Omental fat pad (tissue), 4 donors: Measurements from ENCODE around the gene ZYG11A. TPM values are rescaled to one million over a fixed set of nuclear protein-coding genes. Genes with fewer than 3 reads are reported as not detected.

Experiments
- ATAC-seq: fragments of 150-250 bp; one replicate; pipeline ENCODE4 v1.9.1; 2016; ENCODE audit warnings: mild to moderate bottlenecking, moderate library complexity; ENCODE audit not compliant: low FRiP score
- DNase-seq: peaks from one replicate; pipeline ENCODE4 v3.0.0-alpha.2; 2019; ENCODE audit warnings: low spot score
- total RNA-seq, 4 donors: library from RNA; depleted of rRNA; stranded (reverse); fragments of >200 nt; gene quantifications; one replicate each; pipeline ENCODE4 v1.1.0, GENCODE V29; 2016
- TF ChIP-seq, protein P1 (sequence below), 3 donors: fragments of 450-650 bp; IDR thresholded peaks; one replicate each; pipeline ENCODE4 v1.5.1; 2016 to 2017; ENCODE audit warnings: antibody characterized with exemption in 3 of 3, mild to moderate bottlenecking in 3 of 3, moderate library complexity in 2 of 3

Gene ZYG11A
- total RNA-seq, 4 donors from 2014 or later = 0.24 TPM; not detected in 3

DNA sequence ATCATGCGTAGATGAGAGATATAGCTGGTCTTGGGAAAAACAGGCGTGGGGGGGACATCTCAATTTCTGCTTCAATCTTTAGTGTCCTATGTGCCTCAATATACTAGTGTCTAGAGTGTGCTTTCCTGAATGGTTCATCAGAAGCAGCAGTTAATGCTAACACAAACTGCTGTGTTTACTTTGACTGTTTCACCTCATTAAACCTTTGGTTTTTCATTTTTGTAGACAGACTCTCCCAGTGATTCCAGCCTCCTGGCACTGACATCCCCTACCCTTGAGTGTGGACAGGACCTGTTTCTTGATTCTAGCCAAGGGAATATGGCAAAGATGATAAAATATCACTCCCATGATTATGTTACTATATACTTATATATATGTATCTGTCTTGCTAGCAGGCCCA is 37.6 kb downstream of the ZYG11A start:
- DNase-seq (no peak), ATAC-seq (no peak)
- TF ChIP-seq, protein P1, sequence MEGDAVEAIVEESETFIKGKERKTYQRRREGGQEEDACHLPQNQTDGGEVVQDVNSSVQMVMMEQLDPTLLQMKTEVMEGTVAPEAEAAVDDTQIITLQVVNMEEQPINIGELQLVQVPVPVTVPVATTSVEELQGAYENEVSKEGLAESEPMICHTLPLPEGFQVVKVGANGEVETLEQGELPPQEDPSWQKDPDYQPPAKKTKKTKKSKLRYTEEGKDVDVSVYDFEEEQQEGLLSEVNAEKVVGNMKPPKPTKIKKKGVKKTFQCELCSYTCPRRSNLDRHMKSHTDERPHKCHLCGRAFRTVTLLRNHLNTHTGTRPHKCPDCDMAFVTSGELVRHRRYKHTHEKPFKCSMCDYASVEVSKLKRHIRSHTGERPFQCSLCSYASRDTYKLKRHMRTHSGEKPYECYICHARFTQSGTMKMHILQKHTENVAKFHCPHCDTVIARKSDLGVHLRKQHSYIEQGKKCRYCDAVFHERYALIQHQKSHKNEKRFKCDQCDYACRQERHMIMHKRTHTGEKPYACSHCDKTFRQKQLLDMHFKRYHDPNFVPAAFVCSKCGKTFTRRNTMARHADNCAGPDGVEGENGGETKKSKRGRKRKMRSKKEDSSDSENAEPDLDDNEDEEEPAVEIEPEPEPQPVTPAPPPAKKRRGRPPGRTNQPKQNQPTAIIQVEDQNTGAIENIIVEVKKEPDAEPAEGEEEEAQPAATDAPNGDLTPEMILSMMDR (IDR thresholded peaks at IDR 0.05) = no peak

DNA sequence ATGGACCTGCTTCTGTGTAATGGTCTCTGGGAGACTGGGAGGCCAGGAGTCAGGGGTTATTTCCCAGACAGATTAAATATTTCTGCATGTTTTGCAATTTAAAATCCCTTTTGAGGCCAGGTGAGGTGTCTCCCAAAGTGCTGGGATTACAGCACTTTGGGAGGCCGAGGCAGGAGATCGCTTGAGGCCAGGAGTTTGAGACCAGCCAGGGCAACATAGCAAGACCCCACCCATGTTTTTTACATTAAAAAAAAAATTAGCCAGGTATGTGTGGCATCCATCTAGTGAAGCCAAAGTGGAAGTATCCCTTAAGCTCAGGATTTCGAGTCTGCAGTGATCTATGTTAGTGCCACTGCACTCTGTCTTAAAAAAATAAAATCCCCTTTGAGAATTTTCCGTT is 44.9 kb downstream of the ZYG11A start:
- TF ChIP-seq, protein P1 (IDR thresholded peaks at IDR 0.05) = no peak
- ATAC-seq (no peak), DNase-seq (no peak)

DNA sequence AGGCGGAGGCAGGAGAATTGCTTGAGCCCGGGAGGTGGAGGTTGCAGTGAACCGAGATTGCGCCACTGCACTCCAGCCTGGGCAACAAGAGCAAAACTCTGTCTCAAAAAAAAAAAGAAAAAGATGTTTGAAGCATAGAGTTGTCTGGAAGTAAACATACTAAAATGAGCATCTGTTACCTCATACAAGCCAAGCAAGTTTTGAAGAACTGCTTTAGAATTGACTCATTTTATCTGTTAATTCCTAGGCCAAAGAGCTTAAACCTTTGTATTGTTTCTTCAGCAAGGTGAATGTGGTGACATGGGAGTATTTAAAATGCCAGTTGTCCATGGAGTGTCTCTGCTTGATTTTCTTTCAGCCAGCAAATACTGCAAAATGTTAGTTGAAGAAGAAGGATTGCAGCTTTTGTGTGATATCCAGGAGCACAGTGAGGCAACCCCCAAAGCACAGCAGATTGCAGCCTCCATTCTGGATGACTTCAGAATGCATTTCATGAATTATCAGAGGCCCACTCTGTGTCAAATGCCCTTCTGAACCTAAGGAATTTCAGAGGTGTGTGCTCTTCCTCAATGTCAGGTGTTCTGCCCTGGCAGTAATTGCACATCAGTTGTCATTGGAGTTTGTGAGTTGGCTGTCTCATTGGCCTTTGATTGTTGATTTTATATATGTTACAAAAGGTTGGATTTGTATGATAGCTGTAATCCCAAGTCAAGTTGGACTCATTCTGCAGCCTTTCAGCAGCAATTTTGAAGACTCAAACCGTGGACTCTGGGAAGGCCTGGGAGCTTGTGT is 50.1 kb downstream of the ZYG11A start:
- DNase-seq = no peak
- no peak for ATAC-seq
- TF ChIP-seq, protein P1 (IDR thresholded peaks at IDR 0.05) = no peak

DNA sequence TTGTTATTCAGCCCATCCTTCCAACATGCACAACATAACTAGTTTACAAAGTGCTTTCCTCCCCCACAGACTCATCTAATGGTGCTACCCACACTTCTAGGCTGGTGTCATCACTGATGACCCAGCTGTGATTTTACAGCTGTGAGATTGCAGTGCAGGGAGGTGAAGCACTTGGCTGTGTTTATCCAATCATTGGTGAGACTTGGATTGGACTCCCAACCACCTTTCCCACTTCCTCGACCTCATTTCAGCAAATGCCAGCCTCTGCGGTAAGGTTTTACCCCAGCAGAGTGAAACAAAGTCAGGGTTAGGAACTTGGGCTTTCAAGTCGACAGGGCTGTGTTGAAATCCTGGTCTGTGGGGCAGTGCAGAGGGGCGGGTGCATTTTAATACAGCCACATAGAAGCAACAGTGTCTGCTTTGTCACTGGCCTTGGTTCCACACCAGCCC is 56.9 kb downstream of the ZYG11A start:
- TF ChIP-seq, protein P1 (IDR thresholded peaks at IDR 0.05) = no peak
- no peak for DNase-seq
- ATAC-seq = no peak

DNA sequence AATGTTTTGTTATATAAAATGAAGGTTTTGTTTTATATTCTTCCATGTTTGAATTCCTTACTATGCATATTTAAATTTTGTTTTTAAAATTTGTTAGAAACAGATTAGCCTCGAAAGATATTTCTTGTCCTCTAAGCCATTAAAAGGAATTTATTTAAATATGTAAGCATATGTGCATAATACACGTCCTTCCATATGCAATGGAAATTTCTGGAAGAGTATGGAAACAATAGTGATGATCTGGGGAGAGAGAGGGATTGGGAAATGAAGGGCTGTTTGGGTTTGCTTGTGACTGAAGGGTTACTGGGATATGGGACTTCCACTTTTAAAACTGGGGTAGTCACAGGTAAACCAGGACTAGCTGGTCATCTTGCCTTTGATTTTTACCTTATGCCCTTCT is 57.8 kb downstream of the ZYG11A start:
- ATAC-seq (no peak), DNase-seq (no peak)
- TF ChIP-seq, protein P1 (IDR thresholded peaks at IDR 0.05) = no peak

DNA sequence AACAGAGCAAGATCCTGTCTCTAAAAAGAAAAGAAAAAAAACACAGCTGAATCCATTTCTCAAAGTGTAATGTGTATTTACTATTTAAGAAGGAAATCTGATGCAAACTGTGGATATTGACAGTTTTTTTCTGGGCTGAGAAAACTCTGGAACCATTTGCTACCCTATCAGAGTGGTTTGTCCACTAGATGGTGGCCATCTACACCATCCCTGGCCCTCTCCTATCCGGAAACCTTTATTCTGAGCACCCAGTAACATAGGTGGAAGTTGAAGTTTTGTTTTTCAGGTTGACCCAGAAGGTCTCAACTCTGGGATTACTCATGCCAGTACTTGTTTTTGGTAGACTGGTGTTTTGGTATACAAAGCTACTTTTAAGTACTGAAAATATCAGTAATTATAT is 58.8 kb downstream of the ZYG11A start:
- DNase-seq (no peak), ATAC-seq (no peak)
- TF ChIP-seq, protein P1 (IDR thresholded peaks at IDR 0.05) = no peak
